BJ (cell line): ENCODE results near the gene ZNF638. TPM values are rescaled to one million over a fixed set of nuclear protein-coding genes. Genes with fewer than 3 reads are reported as not detected.

Experiments used
- CTCF ChIA-PET: fragments of 350-600 bp; formaldehyde crosslinking; extraction: SDS; loops from one replicate; lab custom pipeline; 2021; ENCODE audit warnings: antibody characterized with exemption, inconsistent platforms; lab: Yijun Ruan, JAX
- POLR2A ChIA-PET: fragments of 300-600 bp; sonication (Branson Sonifier 250); formaldehyde crosslinking; extraction: SDS; loops from one replicate; lab custom pipeline; 2021; ENCODE audit warnings: antibody characterized with exemption; lab: Charles Lee
- DNase-seq: peaks from one replicate; pipeline ENCODE4 v3.0.0-alpha.2; 2011; ENCODE audit warnings: low read depth
- H3K27me3 ChIP-seq: 2 replicates; pipeline ENCODE4 v1.6.0; 2011; ENCODE audit warnings: low read length; ENCODE audit not compliant: control insufficient read depth, insufficient read depth
- H3K36me3 ChIP-seq: 2 replicates; pipeline ENCODE4 v1.5.1; 2011; ENCODE audit warnings: low read length; ENCODE audit not compliant: control insufficient read depth, insufficient read depth
- H3K4me3 ChIP-seq: 2 replicates; pipeline ENCODE4 v1.5.1; 2011; ENCODE audit warnings: low read depth, mild to moderate bottlenecking, control low read depth, low read length
- CTCF ChIP-seq: IDR thresholded peaks from 2 replicates; pipeline ENCODE4 v1.5.1; 2011; ENCODE audit warnings: low read depth, mild to moderate bottlenecking, control low read depth, inconsistent platforms, low read length, moderate library complexity; ENCODE audit not compliant: insufficient read depth
- polyA plus RNA-seq: library from polyadenylated mRNA; depleted of rRNA; stranded (reverse); fragments of >200 nt; gene quantifications from 2 replicates; pipeline ENCODE4 v1.2.3, GENCODE V29; 2011

The ZNF638 gene
- polyA plus RNA-seq, 1 experiment = 44.8 TPM

GRCh38 chr2:71385012-71385411, 53.4 kb downstream of the ZNF638 start:
- no peak for TF ChIP-seq CTCF
- ChIA-PET POLR2A (no interaction called here), CTCF (interaction anchor here (0.6 to 1.6 kb wide), 2 partner anchors 15 to 76 kb away, joined by 3 to 4 read pairs; no protein-coding TSS in a partner anchor)
- no peaks in the 10 kb centered on the region for H3K27me3 ChIP-seq
- no peak overlapping the region for H3K4me3 ChIP-seq
- peaks cover 5% of the 10 kb centered on the region for H3K36me3 ChIP-seq
- peak; percentile 23 for DNase-seq

GRCh38 chr2:71388214-71388613, 56.6 kb downstream of the ZNF638 start:
- no peak for TF ChIP-seq CTCF
- DNase-seq = no peak
- H3K27me3 ChIP-seq = no peaks in the 10 kb centered on the region
- H3K4me3 ChIP-seq = no peak overlapping the region
- POLR2A ChIA-PET = no interaction called here
- H3K36me3 ChIP-seq = peaks cover 6% of the 10 kb centered on the region
- CTCF ChIA-PET = no interaction called here

- Histone ChIP-seq H3K36me3 (peaks cover 15% of the 10 kb centered on the region), H3K4me3 (no peak overlapping the region), H3K27me3 (no peaks in the 10 kb centered on the region)
- ChIA-PET POLR2A (no interaction called here), CTCF (no interaction called here)
- TF ChIP-seq CTCF = no peak
- DNase-seq = no peak
Measured at GRCh38 chr2:71389384-71390072, 57.9 kb downstream of the ZNF638 start.

GRCh38 chr2:71393216-71393615, 61.6 kb downstream of the ZNF638 start:
- Histone ChIP-seq H3K4me3 (no peak overlapping the region), H3K36me3 (peaks cover 19% of the 10 kb centered on the region), H3K27me3 (no peaks in the 10 kb centered on the region)
- POLR2A ChIA-PET = no interaction called here
- no peak for DNase-seq
- CTCF ChIA-PET = no interaction called here
- no peak for TF ChIP-seq CTCF

GRCh38 chr2:71395471-71395870, 63.9 kb downstream of the ZNF638 start:
- ChIA-PET CTCF (no interaction called here), POLR2A (no interaction called here)
- no peak for DNase-seq
- TF ChIP-seq CTCF = no peak
- Histone ChIP-seq H3K36me3 (peaks cover 14% of the 10 kb centered on the region), H3K4me3 (no peak overlapping the region), H3K27me3 (no peaks in the 10 kb centered on the region)
